Osteocyte (in vitro differentiated cells): Measurements from ENCODE around the gene TUBA1C. TPM values are rescaled to one million over a fixed set of nuclear protein-coding genes. Genes with fewer than 3 reads are reported as not detected.
A peak's percentile ranks its signal among the peaks of the same experiment; 100 is the strongest.
"Not testable (repeated sequence)": the region's sequence is repeated elsewhere in the genome, so short reads cannot be mapped to it uniquely, and the experiment has no call there.

Experiments
- DNase-seq: peaks from one replicate; pipeline ENCODE4 v3.0.0; 2021; ENCODE audit warnings: mixed read lengths; ENCODE audit not compliant: unreplicated experiment; ENCODE audit errors: extremely low spot score
- H3K27ac Mint-ChIP-seq: one replicate; pipeline ENCODE4 v1.8.0; 2021; ENCODE audit warnings: mild to moderate bottlenecking, mixed read lengths; ENCODE audit not compliant: unreplicated experiment
- H3K27me3 Mint-ChIP-seq: one replicate; pipeline ENCODE4 v1.8.0; 2021; ENCODE audit warnings: mixed read lengths; ENCODE audit not compliant: unreplicated experiment
- H3K36me3 Mint-ChIP-seq: one replicate; pipeline ENCODE4 v1.8.0; 2021; ENCODE audit warnings: mixed read lengths; ENCODE audit not compliant: unreplicated experiment
- H3K4me1 Mint-ChIP-seq: one replicate; pipeline ENCODE4 v1.8.0; 2021; ENCODE audit warnings: mixed read lengths; ENCODE audit not compliant: unreplicated experiment
- H3K4me3 Mint-ChIP-seq: one replicate; pipeline ENCODE4 v1.8.0; 2021; ENCODE audit warnings: mild to moderate bottlenecking, moderate library complexity, mixed read lengths; ENCODE audit not compliant: unreplicated experiment
- H3K9me3 Mint-ChIP-seq: one replicate; pipeline ENCODE4 v1.8.0; 2021; ENCODE audit warnings: mixed read lengths; ENCODE audit not compliant: unreplicated experiment
- CTCF ChIP-seq: fragments of 200-600 bp; sonication (generic); IDR thresholded peaks from 2 replicates; pipeline ENCODE4 v1.5.0; 2021; ENCODE audit warnings: antibody characterized with exemption, mild to moderate bottlenecking, moderate library complexity
- total RNA-seq: library from RNA; stranded (reverse); gene quantifications from 2 replicates; pipeline ENCODE4 v1.2.1, GENCODE V29; 2021

Gene TUBA1C
- total RNA-seq, 1 donor from 2014 or later: 142 TPM

- Mint-ChIP-seq H3K4me1 (peaks cover 33% of the 10 kb centered on the region), H3K36me3 (no peaks in the 10 kb centered on the region), H3K4me3 (no peak overlapping the region), H3K9me3 (no peaks in the 10 kb centered on the region), H3K27me3 (no peaks in the 10 kb centered on the region), H3K27ac (no peak overlapping the region)
- no peak for TF ChIP-seq CTCF
- no peak for DNase-seq
Observed at GRCh38 chr12:49236423-49236822, 28.5 kb upstream of the TUBA1C start.

- TF ChIP-seq CTCF: no peak
- peak overlapping the region; percentile 97 for H3K27ac Mint-ChIP-seq
- no peaks in the 10 kb centered on the region for H3K27me3 Mint-ChIP-seq
- H3K36me3 Mint-ChIP-seq: no peaks in the 10 kb centered on the region
- H3K9me3 Mint-ChIP-seq: no peaks in the 10 kb centered on the region
- peaks cover 25% of the 10 kb centered on the region for H3K4me1 Mint-ChIP-seq
- DNase-seq: no peak
- no peak overlapping the region for H3K4me3 Mint-ChIP-seq
Observed at GRCh38 chr12:49243631-49244030, 21.3 kb upstream of the TUBA1C start.

- no peak for TF ChIP-seq CTCF
- peak overlapping the region; percentile 51 for H3K4me3 Mint-ChIP-seq
- H3K4me1 Mint-ChIP-seq: peaks cover 28% of the 10 kb centered on the region
- no peaks in the 10 kb centered on the region for H3K27me3 Mint-ChIP-seq
- no peak for DNase-seq
- no peaks in the 10 kb centered on the region for H3K9me3 Mint-ChIP-seq
- peak overlapping the region; percentile 97 for H3K27ac Mint-ChIP-seq
- H3K36me3 Mint-ChIP-seq: no peaks in the 10 kb centered on the region
Observed at GRCh38 chr12:49244176-49244575, 20.7 kb upstream of the TUBA1C start.

DNA sequence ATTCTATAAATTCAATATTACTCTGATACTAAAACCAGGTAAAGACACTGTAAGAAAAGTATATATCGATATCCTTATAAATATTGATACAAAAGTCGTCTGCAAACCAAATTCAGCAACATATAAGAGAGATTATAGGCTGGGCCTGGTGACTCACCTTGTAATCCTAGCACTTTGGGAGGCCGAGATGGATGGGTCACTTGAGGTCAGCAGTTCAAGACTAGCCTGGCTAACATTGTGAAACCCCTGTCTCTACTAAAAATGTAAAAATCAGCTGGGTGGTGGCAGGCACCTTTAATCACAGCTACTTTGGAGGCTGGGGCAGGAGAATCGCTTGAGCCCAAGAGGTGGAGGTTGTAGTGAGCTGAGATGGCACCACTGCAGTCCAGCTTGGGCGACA is 13.5 kb upstream of the TUBA1C start:
- Mint-ChIP-seq H3K27me3 (no peaks in the 10 kb centered on the region), H3K36me3 (no peaks in the 10 kb centered on the region), H3K9me3 (no peaks in the 10 kb centered on the region), H3K27ac (no peak overlapping the region), H3K4me3 (no peak overlapping the region), H3K4me1 (peaks cover 15% of the 10 kb centered on the region)
- no peak for DNase-seq
- no peak for TF ChIP-seq CTCF

DNA sequence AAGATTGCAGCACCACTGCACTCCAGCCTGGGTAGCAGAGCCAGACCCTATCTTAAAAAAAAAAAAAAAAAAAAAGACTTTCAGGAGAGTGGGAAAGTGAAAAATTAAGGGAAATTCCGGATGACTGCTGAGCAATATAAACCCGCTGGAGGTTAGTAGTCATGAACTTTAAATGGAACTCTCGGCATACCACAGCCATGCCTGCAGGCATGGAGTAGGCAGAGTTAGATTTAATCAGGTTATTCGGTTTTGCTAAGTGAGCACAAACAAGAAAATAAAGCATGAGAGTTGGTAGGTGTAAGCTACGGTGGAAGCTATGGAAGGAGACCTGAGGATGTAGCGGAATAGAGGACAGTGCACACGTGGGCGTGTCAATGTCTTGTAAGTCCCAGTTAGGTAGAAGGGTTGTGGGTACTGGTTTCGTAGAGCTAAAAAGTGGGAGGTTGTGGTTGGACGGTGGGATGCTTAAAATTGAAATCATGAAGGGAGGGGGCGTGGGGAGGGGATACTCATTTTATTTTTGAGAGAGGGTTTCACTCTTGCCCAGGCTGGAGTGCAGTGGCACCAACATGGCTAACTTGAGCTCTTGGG is 11.8 kb upstream of the TUBA1C start:
- no peak overlapping the region for H3K4me3 Mint-ChIP-seq
- peaks cover 15% of the 10 kb centered on the region for H3K4me1 Mint-ChIP-seq
- TF ChIP-seq CTCF: no peak
- no peaks in the 10 kb centered on the region for H3K27me3 Mint-ChIP-seq
- H3K36me3 Mint-ChIP-seq: no peaks in the 10 kb centered on the region
- peak overlapping the region; percentile 4 for H3K27ac Mint-ChIP-seq
- DNase-seq: no peak
- no peaks in the 10 kb centered on the region for H3K9me3 Mint-ChIP-seq

DNA sequence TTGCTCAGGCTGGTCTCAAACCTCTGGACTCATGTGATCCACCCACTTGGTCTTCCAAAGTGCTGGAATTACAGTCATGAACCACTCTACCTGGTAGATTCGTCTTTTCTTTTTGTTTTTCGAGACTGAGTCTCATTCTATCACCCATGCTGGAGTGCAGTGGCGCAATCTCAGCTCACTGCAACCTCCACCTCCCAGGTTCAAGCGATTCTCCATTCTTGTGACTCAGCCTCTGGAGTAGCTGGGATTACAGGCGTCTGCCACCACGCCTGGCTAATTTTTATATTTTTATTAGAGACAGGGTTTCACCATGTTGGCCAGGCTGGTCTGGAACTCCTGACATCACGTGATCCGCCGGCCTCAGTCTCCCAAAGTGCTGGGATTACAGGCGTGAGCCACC is 9.4 kb upstream of the TUBA1C start:
- H3K4me3 Mint-ChIP-seq, H3K36me3 Mint-ChIP-seq, DNase-seq, H3K9me3 Mint-ChIP-seq, H3K27ac Mint-ChIP-seq, H3K27me3 Mint-ChIP-seq: not testable (repeated sequence)
- peaks cover 23% of the 10 kb centered on the region for H3K4me1 Mint-ChIP-seq
